Endothelial cell of umbilical vein (primary cell): ENCODE measurements around the gene KDR. TPM values are rescaled to one million over a fixed set of nuclear protein-coding genes. Genes with fewer than 3 reads are reported as not detected.
A peak's percentile ranks its signal among the peaks of the same experiment; 100 is the strongest.

Experiments
- BruUV-seq: library from RNA; stranded (reverse); fragments of 400-500 nt; replicated peaks from 2 replicates; lab custom pipeline; 2021; lab: Mats Ljungman, UMichigan
- CTCF ChIA-PET: fragments of 300-600, 350-600 bp; sonication (Branson Sonifier 250); formaldehyde crosslinking; loops from one replicate; lab custom pipeline; 2021; ENCODE audit warnings: antibody characterized with exemption, inconsistent platforms; lab: Charles Lee
- POLR2A ChIA-PET: fragments of 300-600, 350-600 bp; sonication (Branson Sonifier 250); formaldehyde crosslinking; loops from one replicate; lab custom pipeline; 2021; ENCODE audit warnings: antibody characterized with exemption, inconsistent platforms; lab: Charles Lee
- DNase-seq: peaks from one replicate; pipeline ENCODE4 v3.0.0-alpha.2; 2011; ENCODE audit warnings: low read depth, low spot score
- FAIRE-seq: peaks from 2 replicates; lab custom pipeline; 2011; peaks lifted over from hg19 to GRCh38; lab: Jason Lieb, UNC
- H2AFZ ChIP-seq: 2 replicates; pipeline ENCODE4 v1.6.0; 2012; ENCODE audit warnings: low read depth, low read length, control low read depth, inconsistent platforms
- H3K27ac ChIP-seq: 2 replicates; pipeline ENCODE4 v1.5.1; 2011; ENCODE audit warnings: low read depth, mild to moderate bottlenecking, control low read depth, low read length, moderate library complexity; ENCODE audit not compliant: insufficient read depth
- H3K27me3 ChIP-seq, 2 experiments: 2 replicates each; pipeline versions ENCODE4 v1.6.0 to v1.6.1; 2011; ENCODE audit warnings: low read length in 2 of 2, mixed read lengths in 1 of 2; ENCODE audit not compliant: control insufficient read depth in 2 of 2, insufficient read depth in 2 of 2
- H3K36me3 ChIP-seq, 2 experiments: 2 replicates in 1 of 2; 3 replicates in 1 of 2; pipeline ENCODE4 v1.5.1; 2011; ENCODE audit warnings: low read length in 2 of 2, mild to moderate bottlenecking in 1 of 2, moderate library complexity in 1 of 2; ENCODE audit not compliant: control insufficient read depth in 2 of 2, insufficient read depth in 2 of 2; ENCODE audit errors: extremely low read depth in 1 of 2
- H3K4me1 ChIP-seq: 3 replicates; pipeline ENCODE4 v1.5.1; 2011; ENCODE audit warnings: mild to moderate bottlenecking, low read length; ENCODE audit not compliant: control insufficient read depth, insufficient read depth; ENCODE audit errors: extremely low read depth
- H3K4me2 ChIP-seq: 2 replicates; pipeline ENCODE4 v1.6.1; 2011; ENCODE audit warnings: low read length, control low read depth, mixed read lengths; ENCODE audit not compliant: insufficient read depth
- H3K4me3 ChIP-seq, 3 experiments: fragments of 200-600 bp in 1 of 3; sonication (generic), shearing (Covaris generic) in 1 of 3; replicated peaks in 1 of 3; 2 replicates each; pipeline ENCODE4 v1.5.1; 2011 to 2016; ENCODE audit warnings: control low read depth in 3 of 3, low read length in 3 of 3, mild to moderate bottlenecking in 2 of 3, inconsistent platforms in 1 of 3, low read depth in 1 of 3, moderate library complexity in 1 of 3; ENCODE audit not compliant: insufficient read depth in 1 of 3
- H3K79me2 ChIP-seq: 2 replicates; pipeline ENCODE4 v1.6.0; 2012; ENCODE audit warnings: low read length, inconsistent platforms; ENCODE audit not compliant: control insufficient read depth, insufficient read depth
- H3K9ac ChIP-seq: replicated peaks from 2 replicates; pipeline ENCODE3; 2011; ENCODE audit warnings: low read length, control low read depth; ENCODE audit not compliant: insufficient read depth; ENCODE audit errors: extremely low read depth
- H3K9me1 ChIP-seq: replicated peaks from 3 replicates; pipeline ENCODE4 v1.6.0; 2011; ENCODE audit warnings: mild to moderate bottlenecking, low read length; ENCODE audit not compliant: control insufficient read depth, insufficient read depth; ENCODE audit errors: extremely low read depth
- H3K9me3 ChIP-seq: replicated peaks from 2 replicates; pipeline ENCODE4 v1.5.1; 2012; ENCODE audit warnings: low read length, inconsistent platforms; ENCODE audit not compliant: control insufficient read depth, insufficient read depth
- H4K20me1 ChIP-seq: replicated peaks from 2 replicates; pipeline ENCODE3; 2011; ENCODE audit warnings: mild to moderate bottlenecking, low read length; ENCODE audit not compliant: control insufficient read depth, insufficient read depth; ENCODE audit errors: extremely low read depth
- CTCF ChIP-seq, 2 donors: IDR thresholded peaks; 1 replicate in 1 of 2; 2 replicates in 1 of 2; pipeline ENCODE4 v1.5.1; 2011; ENCODE audit warnings: low read length in 2 of 2, mild to moderate bottlenecking in 2 of 2, moderate library complexity in 2 of 2, control low read depth in 1 of 2, inconsistent platforms in 1 of 2, low read depth in 1 of 2; ENCODE audit not compliant: insufficient read depth in 1 of 2; ENCODE audit errors: extremely low read depth in 1 of 2
- EZH2 ChIP-seq: IDR thresholded peaks from 2 replicates; pipeline ENCODE4 v1.6.1; 2012; ENCODE audit warnings: borderline replicate concordance, low read depth, mild to moderate bottlenecking, moderate library complexity, low read length, inconsistent platforms; ENCODE audit not compliant: severe bottlenecking
- FOS ChIP-seq: IDR thresholded peaks from 2 replicates; pipeline ENCODE4 v1.6.1; 2011; ENCODE audit warnings: mild to moderate bottlenecking, low read length, moderate library complexity, borderline replicate concordance; ENCODE audit not compliant: insufficient read depth
- GATA2 ChIP-seq: IDR thresholded peaks from 2 replicates; pipeline ENCODE4 v1.7.0; 2011; ENCODE audit warnings: low read depth, mild to moderate bottlenecking, moderate library complexity, mixed read lengths, low read length; ENCODE audit not compliant: insufficient read length, insufficient read depth
- JUN ChIP-seq: IDR thresholded peaks from 2 replicates; pipeline ENCODE4 v1.6.1; 2011; ENCODE audit warnings: borderline replicate concordance, low read depth; ENCODE audit not compliant: insufficient read length, insufficient read depth
- MAX ChIP-seq: IDR thresholded peaks from 2 replicates; pipeline ENCODE4 v1.6.1; 2011; ENCODE audit not compliant: insufficient read depth, insufficient read length
- MYC ChIP-seq: IDR thresholded peaks from one replicate; pipeline ENCODE4 v1.6.1; 2011; ENCODE audit warnings: mild to moderate bottlenecking, low read depth, low read length
- POLR2A ChIP-seq: IDR thresholded peaks from 2 replicates; pipeline ENCODE4 v1.6.1; 2012; ENCODE audit warnings: low read depth, mild to moderate bottlenecking, control low read depth, low read length
- POLR2AphosphoS5 ChIP-seq: IDR thresholded peaks from 2 replicates; pipeline ENCODE4 v1.6.1; 2012; ENCODE audit warnings: low read depth, mild to moderate bottlenecking, control low read depth, low read length, moderate library complexity; ENCODE audit not compliant: insufficient read depth
- dilution Hi-C: fragments of 300-500 bp; cut with MboI; formaldehyde crosslinking; loops from one replicate; pipeline ENCODE4 v1.15.0; 2019; ENCODE audit warnings: low sequenced_read_pairs; ENCODE audit not compliant: extremely low pct_ligation_motif_present
- intact Hi-C: fragments of 100-400 bp; cut with micrococcal nuclease; formaldehyde crosslinking; loops from one replicate; pipeline ENCODE4 v1.10.0; 2022
- polyA plus RNA-seq, 4 experiments: library from polyadenylated mRNA; depleted of rRNA in 3 of 4; stranded (reverse) in 3 of 4; unstranded in 1 of 4; fragments of >200 nt; gene quantifications; 2 replicates each; pipeline versions ENCODE4 v1.2.1 to v1.2.3, GENCODE V29; 2011 to 2012; ENCODE audit warnings: missing spikeins in 1 of 4
- total RNA-seq: library from RNA; stranded (reverse); gene quantifications from 2 replicates; pipeline ENCODE4 v1.2.3, GENCODE V29; 2021

The KDR gene
- total and polyA plus RNA-seq, 2 donors (not counting 3 experiments of a cell fraction or from before 2014, with no cell fraction given): 80.5 to 145 TPM

DNA sequence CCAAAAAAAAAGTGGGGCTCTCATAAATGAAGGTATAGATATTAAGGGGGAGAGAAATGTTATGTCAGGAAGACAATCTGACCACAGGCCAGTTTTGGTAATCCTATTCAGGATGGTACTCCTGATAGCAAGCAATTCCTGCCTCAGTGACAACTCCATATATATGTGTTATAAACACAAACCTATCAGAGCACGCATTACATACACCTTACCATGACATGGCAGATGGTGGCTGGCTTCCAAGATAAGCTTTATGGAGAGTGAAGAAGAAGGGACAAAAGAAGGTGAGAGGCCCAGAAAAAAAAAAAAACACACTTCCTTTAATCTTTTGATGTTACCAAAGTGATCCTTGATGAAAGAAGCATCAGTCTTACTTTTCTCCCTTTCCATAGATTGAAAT lies 29.5 kb upstream of the KDR start:
- DNase-seq (peak; percentile 17), FAIRE-seq (no peak)
- no peaks in the 10 kb centered on the region for H4K20me1 ChIP-seq
- intact Hi-C loops (loop anchor here (1.0 kb wide), 1 partner anchor 29 kb away; no protein-coding TSS in a partner anchor), dilution Hi-C loops (no loop called here)
- peak overlapping the region; percentile 27 for H2AFZ ChIP-seq
- no peaks in the 10 kb centered on the region for H3K36me3 ChIP-seq
- H3K9ac ChIP-seq: no peak overlapping the region
- no peak overlapping the region for H3K4me2 ChIP-seq
- H3K4me3 ChIP-seq: no peak overlapping the region
- TF ChIP-seq GATA2: no peak
- H3K4me1 ChIP-seq: peaks cover 18% of the 10 kb centered on the region
- no peaks in the 10 kb centered on the region for H3K27me3 ChIP-seq
- no peaks in the 10 kb centered on the region for H3K79me2 ChIP-seq
- ChIA-PET POLR2A (interaction anchor here (1.9 kb wide), 1 partner anchor 29 kb away, joined by 5 read pairs; the partner anchor contains the start of gene KDR), CTCF (interaction anchor here (0.6 to 1.7 kb wide), 7 partner anchors 9 to 166 kb away, joined by 3 to 4 read pairs (median 3); partner anchors contain the start of gene KDR)
- no peaks in the 10 kb centered on the region for H3K9me3 ChIP-seq
- no peak overlapping the region for H3K27ac ChIP-seq
- no TSS peak for BruUV-seq
- H3K9me1 ChIP-seq: no peaks in the 10 kb centered on the region

DNA sequence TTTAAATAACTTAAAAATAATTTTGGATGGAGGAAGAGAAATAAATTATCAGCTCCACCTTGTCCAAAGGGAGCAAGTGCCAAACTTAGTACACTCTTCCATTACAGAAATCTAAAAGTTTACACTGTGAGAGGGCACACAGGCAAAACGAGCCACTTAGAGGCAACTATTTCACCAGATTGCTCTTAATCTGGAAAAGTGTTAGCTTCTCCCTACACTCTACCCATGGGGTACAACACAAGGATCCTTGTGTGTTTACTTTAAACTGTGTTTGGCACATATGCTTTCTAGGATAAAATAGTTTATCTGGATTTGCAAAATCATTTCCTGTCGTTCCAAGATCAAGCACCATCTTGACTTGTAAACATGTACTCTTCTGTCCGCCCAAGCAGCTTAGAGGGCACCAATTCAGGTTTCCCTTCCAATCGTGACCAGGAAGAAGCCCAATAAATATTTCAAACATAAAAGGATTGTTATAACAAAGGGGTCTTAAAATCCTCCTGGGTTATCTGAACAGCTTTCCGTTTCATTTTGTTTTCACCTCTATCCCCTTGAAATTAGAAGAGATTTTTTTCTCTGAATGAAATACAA lies 29.0 kb upstream of the KDR start:
- peak overlapping the region; percentile 39 for H3K4me2 ChIP-seq
- no peak overlapping the region for H3K27ac ChIP-seq
- H3K79me2 ChIP-seq: no peaks in the 10 kb centered on the region
- DNase-seq (peak; percentile 75), FAIRE-seq (no peak)
- TF ChIP-seq FOS (no peak), EZH2 (no peak), POLR2AphosphoS5 (no peak), JUN (no peak), MAX (no peak), GATA2 (no peak), CTCF (IDR thresholded peaks at IDR 0.05; ENCODE audit: extremely low read depth in 1 of 2, insufficient read depth in 1 of 2, low read depth in 1 of 2, low read length in 2 of 2) (no peak), POLR2A (no peak), MYC (no peak)
- peaks cover 12% of the 10 kb centered on the region for H3K4me1 ChIP-seq
- no peaks in the 10 kb centered on the region for H4K20me1 ChIP-seq
- no peak overlapping the region for H3K4me3 ChIP-seq
- H3K36me3 ChIP-seq: no peaks in the 10 kb centered on the region
- H3K27me3 ChIP-seq: no peaks in the 10 kb centered on the region
- H3K9me1 ChIP-seq: no peaks in the 10 kb centered on the region
- intact Hi-C loops: loop anchor here (1.0 kb wide), 1 partner anchor 28 kb away; no protein-coding TSS in a partner anchor
- no TSS peak for BruUV-seq
- no peak overlapping the region for H3K9ac ChIP-seq
- H3K9me3 ChIP-seq: no peaks in the 10 kb centered on the region
- dilution Hi-C loops: no loop called here
- CTCF ChIA-PET: interaction anchor here (0.6 to 1.3 kb wide), 6 partner anchors 9 to 155 kb away, joined by 3 to 4 read pairs (median 3); partner anchors contain the start of gene KDR
- H2AFZ ChIP-seq: peak overlapping the region; percentile 59
- POLR2A ChIA-PET: interaction anchor here (1.9 kb wide), 1 partner anchor 29 kb away, joined by 5 read pairs; the partner anchor contains the start of gene KDR
